Liver (tissue), 9 donors: ENCODE data around the gene TAS2R16. TPM values are rescaled to one million over a fixed set of nuclear protein-coding genes. Genes with fewer than 3 reads are reported as not detected.

ENCODE experiments used
- DNase-seq: peaks from one replicate; pipeline ENCODE4 v3.0.0-alpha.2; 2017; ENCODE audit warnings: low spot score
- H3K27ac ChIP-seq, 2 donors: one replicate each; pipeline ENCODE4 v1.7.0; 2013; ENCODE audit warnings: inconsistent platforms in 2 of 2, low read length in 2 of 2, control low read depth in 1 of 2, low read depth in 1 of 2, mild to moderate bottlenecking in 1 of 2
- H3K27me3 ChIP-seq, 4 donors: one replicate each; pipeline versions ENCODE4 v1.6.1 to v1.7.0; 2013; ENCODE audit warnings: low read length in 3 of 4, inconsistent platforms in 1 of 4, mild to moderate bottlenecking in 1 of 4, moderate library complexity in 1 of 4; ENCODE audit not compliant: control insufficient read depth in 4 of 4, insufficient read depth in 4 of 4
- H3K36me3 ChIP-seq, 4 donors: one replicate each; pipeline versions ENCODE4 v1.6.1 to v1.7.0; 2013; ENCODE audit warnings: low read length in 3 of 4, mild to moderate bottlenecking in 3 of 4, low read depth in 1 of 4, moderate library complexity in 1 of 4; ENCODE audit not compliant: control insufficient read depth in 4 of 4, insufficient read depth in 3 of 4
- H3K4me1 ChIP-seq, 4 donors: one replicate each; pipeline versions ENCODE4 v1.6.1 to v1.7.0; 2013; ENCODE audit warnings: low read length in 3 of 4, mild to moderate bottlenecking in 3 of 4, moderate library complexity in 1 of 4; ENCODE audit not compliant: control insufficient read depth in 4 of 4, insufficient read depth in 4 of 4
- H3K4me3 ChIP-seq, 3 donors: one replicate each; pipeline versions ENCODE4 v1.6.1 to v1.7.0; 2013; ENCODE audit warnings: low read length in 3 of 3, control low read depth in 1 of 3, low read depth in 1 of 3, mild to moderate bottlenecking in 1 of 3
- H3K9ac ChIP-seq, 2 donors: one replicate each; pipeline ENCODE4 v1.7.0; 2013; ENCODE audit warnings: low read length in 2 of 2, mild to moderate bottlenecking in 2 of 2, moderate library complexity in 2 of 2, control low read depth in 1 of 2, low read depth in 1 of 2
- H3K9me3 ChIP-seq, 4 donors: one replicate each; pipeline versions ENCODE4 v1.6.1 to v1.7.0; 2013; ENCODE audit warnings: low read length in 3 of 4; ENCODE audit not compliant: control insufficient read depth in 4 of 4
- CTCF ChIP-seq: fragments of 150-350 bp; IDR thresholded peaks from 2 replicates; pipeline ENCODE4 v1.5.1; 2017; ENCODE audit warnings: improper control_type of control experiment, low read depth, low read length; ENCODE audit not compliant: missing input control
- EGR1 ChIP-seq, 2 donors: IDR thresholded peaks; 2 replicates each; pipeline ENCODE4 v1.6.1; 2016 to 2018; ENCODE audit warnings: antibody characterized with exemption in 2 of 2, low read depth in 2 of 2
- FOXA1 ChIP-seq: IDR thresholded peaks from 2 replicates; pipeline ENCODE4 v1.6.1; 2016; ENCODE audit warnings: antibody characterized with exemption
- FOXA2 ChIP-seq: IDR thresholded peaks from 2 replicates; pipeline ENCODE4 v1.6.1; 2016; ENCODE audit warnings: antibody characterized with exemption
- GABPA ChIP-seq, 2 donors: IDR thresholded peaks in 1 of 2; conservative IDR thresholded peaks in 1 of 2; 2 replicates each; pipeline ENCODE4 v1.6.1; 2016; ENCODE audit warnings: antibody characterized with exemption in 2 of 2, mild to moderate bottlenecking in 1 of 2, moderate library complexity in 1 of 2
- HNF4A ChIP-seq, 2 donors: conservative IDR thresholded peaks; 2 replicates each; pipeline ENCODE4 v1.6.1; 2016; ENCODE audit warnings: antibody characterized with exemption in 2 of 2, mild to moderate bottlenecking in 2 of 2
- JUND ChIP-seq, 2 donors: IDR thresholded peaks; 2 replicates each; pipeline ENCODE4 v1.6.1; 2016; ENCODE audit warnings: antibody characterized with exemption in 2 of 2
- NR2F2 ChIP-seq: IDR thresholded peaks from 2 replicates; pipeline ENCODE4 v1.6.1; 2016; ENCODE audit warnings: antibody characterized with exemption
- RAD21 ChIP-seq, 2 donors: IDR thresholded peaks; 2 replicates each; pipeline ENCODE4 v1.6.1; 2016; ENCODE audit warnings: antibody characterized with exemption in 2 of 2, mild to moderate bottlenecking in 2 of 2
- REST ChIP-seq: IDR thresholded peaks from 2 replicates; pipeline ENCODE4 v1.6.1; 2016; ENCODE audit warnings: antibody characterized with exemption, mild to moderate bottlenecking
- RXRA ChIP-seq, 2 donors: IDR thresholded peaks; 2 replicates each; pipeline ENCODE4 v1.6.1; 2017 to 2018; ENCODE audit warnings: antibody characterized with exemption in 2 of 2, mild to moderate bottlenecking in 1 of 2
- SP1 ChIP-seq: IDR thresholded peaks from 2 replicates; pipeline ENCODE4 v1.6.1; 2018; ENCODE audit warnings: antibody characterized with exemption, mild to moderate bottlenecking
- TAF1 ChIP-seq: conservative IDR thresholded peaks from 2 replicates; pipeline ENCODE4 v1.6.1; 2016; ENCODE audit warnings: antibody characterized with exemption, mild to moderate bottlenecking
- YY1 ChIP-seq: IDR thresholded peaks from 2 replicates; pipeline ENCODE4 v1.6.1; 2016; ENCODE audit warnings: antibody characterized with exemption, mild to moderate bottlenecking
- WGBS: extraction: QIAGEN DNeasy Blood & Tissue Kit; methylation state at CpG from one replicate; pipeline ENCODE4 v1.1.7; 2013; 5-methylcytosine and 5-hydroxymethylcytosine counted together
- polyA plus RNA-seq, 2 donors: library from polyadenylated mRNA; stranded (reverse) in 1 of 2; unstranded in 1 of 2; fragments of 200-250 nt in 1 of 2; fragments of >200 nt in 1 of 2; fragmentation: Nextera tagmentation in 1 of 2; extraction: Ambion mirVana in 1 of 2; gene quantifications; one replicate each; pipeline versions ENCODE4 v1.2.1 to v1.2.3, GENCODE V29; 2013 to 2015
- total RNA-seq, 2 donors: library from RNA; depleted of rRNA; stranded (reverse); fragments of >200 nt; gene quantifications; one replicate each; pipeline ENCODE4 v1.2.3, GENCODE V29; 2014
- TF ChIP-seq, protein P1 (sequence below): IDR thresholded peaks from 2 replicates; pipeline ENCODE4 v1.6.1; 2016; ENCODE audit warnings: antibody characterized with exemption
- TF ChIP-seq, protein P2 (sequence below): IDR thresholded peaks from 2 replicates; pipeline ENCODE4 v1.6.1; 2016; ENCODE audit warnings: antibody characterized with exemption
- donor health status: healthy.
- donor health status: healthy.
- donor health status: healthy.
- donor health status: healthy.
- donor health status: healthy.

The TAS2R16 gene
- total and polyA plus RNA-seq, 4 donors, result not detected

DNA sequence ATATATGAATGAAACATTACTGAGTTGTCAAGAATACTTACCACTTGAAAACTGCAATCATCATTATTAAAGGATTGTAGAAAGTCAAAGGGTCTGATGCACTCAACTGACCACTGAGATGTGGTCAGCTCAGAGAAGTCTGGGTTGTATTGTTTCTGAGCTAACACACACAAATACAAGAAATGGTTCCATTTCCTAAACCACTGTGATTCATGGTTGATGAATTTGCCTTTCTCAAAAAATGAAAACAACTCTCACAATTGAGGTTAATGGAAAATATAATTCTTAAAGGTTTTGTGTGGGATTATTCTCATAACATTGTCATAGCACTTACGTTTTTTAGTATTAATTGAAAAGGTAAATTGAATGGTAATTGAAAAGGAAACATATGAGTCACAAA, 45.6 kb upstream of the TAS2R16 start:
- Histone ChIP-seq H3K27me3 (no peaks in the 10 kb centered on the region), H3K9me3 (no peaks in the 10 kb centered on the region), H3K4me1 (no peaks in the 10 kb centered on the region), H3K27ac (no peak overlapping the region), H3K4me3 (no peak overlapping the region), H3K36me3 (no peaks in the 10 kb centered on the region), H3K9ac (no peak overlapping the region)
- TF ChIP-seq JUND (IDR thresholded peaks at IDR 0.05), result no peak
- no peak for TF ChIP-seq YY1
- TF ChIP-seq, protein P1, sequence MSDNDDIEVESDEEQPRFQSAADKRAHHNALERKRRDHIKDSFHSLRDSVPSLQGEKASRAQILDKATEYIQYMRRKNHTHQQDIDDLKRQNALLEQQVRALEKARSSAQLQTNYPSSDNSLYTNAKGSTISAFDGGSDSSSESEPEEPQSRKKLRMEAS, result no peak
- no peak for TF ChIP-seq HNF4A (conservative IDR thresholded peaks at IDR 0.05)
- TF ChIP-seq, protein P2, sequence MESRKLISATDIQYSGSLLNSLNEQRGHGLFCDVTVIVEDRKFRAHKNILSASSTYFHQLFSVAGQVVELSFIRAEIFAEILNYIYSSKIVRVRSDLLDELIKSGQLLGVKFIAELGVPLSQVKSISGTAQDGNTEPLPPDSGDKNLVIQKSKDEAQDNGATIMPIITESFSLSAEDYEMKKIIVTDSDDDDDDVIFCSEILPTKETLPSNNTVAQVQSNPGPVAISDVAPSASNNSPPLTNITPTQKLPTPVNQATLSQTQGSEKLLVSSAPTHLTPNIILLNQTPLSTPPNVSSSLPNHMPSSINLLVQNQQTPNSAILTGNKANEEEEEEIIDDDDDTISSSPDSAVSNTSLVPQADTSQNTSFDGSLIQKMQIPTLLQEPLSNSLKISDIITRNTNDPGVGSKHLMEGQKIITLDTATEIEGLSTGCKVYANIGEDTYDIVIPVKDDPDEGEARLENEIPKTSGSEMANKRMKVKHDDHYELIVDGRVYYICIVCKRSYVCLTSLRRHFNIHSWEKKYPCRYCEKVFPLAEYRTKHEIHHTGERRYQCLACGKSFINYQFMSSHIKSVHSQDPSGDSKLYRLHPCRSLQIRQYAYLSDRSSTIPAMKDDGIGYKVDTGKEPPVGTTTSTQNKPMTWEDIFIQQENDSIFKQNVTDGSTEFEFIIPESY, result no peak
- no peak for TF ChIP-seq FOXA1
- TF ChIP-seq RXRA (IDR thresholded peaks at IDR 0.05), result no peak
- TF ChIP-seq FOXA2, result no peak
- no peak for TF ChIP-seq EGR1 (IDR thresholded peaks at IDR 0.05; ENCODE audit: low read depth in 2 of 2)
- no peak for TF ChIP-seq GABPA (IDR thresholded peaks at IDR 0.05 in 1 of 2, conservative IDR thresholded peaks at IDR 0.05 in 1 of 2)
- no peak for TF ChIP-seq SP1
- no peak for TF ChIP-seq TAF1
- 64% methylated on average over 1 of the region's 1 CpG for WGBS
- DNase-seq, result no peak

GRCh38 chr7:123039269-123039668, 43.8 kb upstream of the TAS2R16 start:
- no peak overlapping the region for H3K9ac ChIP-seq
- H3K9me3 ChIP-seq, result no peaks in the 10 kb centered on the region
- H3K36me3 ChIP-seq, result no peaks in the 10 kb centered on the region
- H3K27ac ChIP-seq, result no peak overlapping the region
- no peak for DNase-seq
- 33% methylated on average over 3 of the region's 3 CpGs for WGBS
- no peaks in the 10 kb centered on the region for H3K4me1 ChIP-seq
- no peak for TF ChIP-seq CTCF
- no peak for TF ChIP-seq FOXA1
- H3K27me3 ChIP-seq, result no peaks in the 10 kb centered on the region
- no peak overlapping the region for H3K4me3 ChIP-seq

DNA sequence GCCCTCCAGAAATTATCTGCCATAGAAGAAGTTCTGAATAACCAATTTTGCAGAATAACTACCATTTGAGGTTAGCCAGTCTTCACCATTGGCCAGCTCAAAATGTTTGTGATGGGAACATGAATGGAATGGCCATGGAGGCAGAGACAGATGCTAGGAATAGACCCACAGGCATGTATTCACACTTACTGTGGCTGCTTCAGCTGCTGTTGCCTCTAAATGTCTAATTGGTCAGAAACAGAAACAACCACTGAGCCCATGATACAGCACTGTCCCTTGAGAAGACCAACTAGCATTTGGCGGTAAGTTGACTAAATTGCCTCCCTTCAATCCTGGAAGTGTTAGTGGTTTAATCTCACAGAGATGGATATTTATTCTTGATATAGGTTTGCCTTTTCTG, 38.6 kb upstream of the TAS2R16 start:
- Histone ChIP-seq H3K27me3 (no peaks in the 10 kb centered on the region), H3K9ac (no peak overlapping the region), H3K9me3 (no peaks in the 10 kb centered on the region), H3K4me1 (no peaks in the 10 kb centered on the region), H3K4me3 (no peak overlapping the region), H3K36me3 (no peaks in the 10 kb centered on the region), H3K27ac (no peak overlapping the region)
- DNase-seq, result no peak
- TF ChIP-seq NR2F2, result no peak
- no peak for TF ChIP-seq YY1
- no peak for TF ChIP-seq RAD21 (IDR thresholded peaks at IDR 0.05)
- no peak for TF ChIP-seq REST
- TF ChIP-seq HNF4A (conservative IDR thresholded peaks at IDR 0.05), result no peak
- no peak for TF ChIP-seq JUND (IDR thresholded peaks at IDR 0.05)
- no peak for TF ChIP-seq EGR1 (IDR thresholded peaks at IDR 0.05; ENCODE audit: low read depth in 2 of 2)
- TF ChIP-seq RXRA (IDR thresholded peaks at IDR 0.05), result no peak
- no peak for TF ChIP-seq FOXA1
- TF ChIP-seq, protein P1, result no peak
- no peak for TF ChIP-seq SP1
- 92% methylated on average over 1 of the region's 1 CpG for WGBS
